Central memory CD8-positive, alpha-beta T cell (primary cell): ENCODE measurements around the gene EPAS1.

Experiments
- ATAC-seq: fragments of 150-1000 bp; cut with Tn5 transposase; replicated peaks from 2 replicates; pipeline ENCODE4 v1.10.0; 2022; ENCODE audit warnings: mild to moderate bottlenecking, moderate FRiP score, moderate number of reproducible peaks; ENCODE audit not compliant: poor library complexity, severe bottlenecking; ENCODE audit errors: extremely low read depth
- DNase-seq, 2 donors: peaks; one replicate each; pipeline ENCODE4 v3.0.0; 2021; ENCODE audit warnings: low spot score in 2 of 2
- H3K27ac Mint-ChIP-seq: one replicate; pipeline ENCODE4 v1.8.0; 2022; ENCODE audit warnings: low read depth, mild to moderate bottlenecking, moderate library complexity, mixed read lengths
- H3K27me3 Mint-ChIP-seq: one replicate; pipeline ENCODE4 v1.8.0; 2022; ENCODE audit warnings: mixed read lengths
- H3K36me3 Mint-ChIP-seq: one replicate; pipeline ENCODE4 v1.8.0; 2022; ENCODE audit warnings: mild to moderate bottlenecking, moderate library complexity, mixed read lengths; ENCODE audit not compliant: insufficient read depth
- H3K4me1 Mint-ChIP-seq: one replicate; pipeline ENCODE4 v1.8.0; 2022; ENCODE audit warnings: mixed read lengths
- H3K4me3 Mint-ChIP-seq: one replicate; pipeline ENCODE4 v1.8.0; 2022; ENCODE audit warnings: mild to moderate bottlenecking, moderate library complexity, mixed read lengths
- H3K9me3 Mint-ChIP-seq: one replicate; pipeline ENCODE4 v1.8.0; 2022; ENCODE audit warnings: mixed read lengths

Gene EPAS1

DNA sequence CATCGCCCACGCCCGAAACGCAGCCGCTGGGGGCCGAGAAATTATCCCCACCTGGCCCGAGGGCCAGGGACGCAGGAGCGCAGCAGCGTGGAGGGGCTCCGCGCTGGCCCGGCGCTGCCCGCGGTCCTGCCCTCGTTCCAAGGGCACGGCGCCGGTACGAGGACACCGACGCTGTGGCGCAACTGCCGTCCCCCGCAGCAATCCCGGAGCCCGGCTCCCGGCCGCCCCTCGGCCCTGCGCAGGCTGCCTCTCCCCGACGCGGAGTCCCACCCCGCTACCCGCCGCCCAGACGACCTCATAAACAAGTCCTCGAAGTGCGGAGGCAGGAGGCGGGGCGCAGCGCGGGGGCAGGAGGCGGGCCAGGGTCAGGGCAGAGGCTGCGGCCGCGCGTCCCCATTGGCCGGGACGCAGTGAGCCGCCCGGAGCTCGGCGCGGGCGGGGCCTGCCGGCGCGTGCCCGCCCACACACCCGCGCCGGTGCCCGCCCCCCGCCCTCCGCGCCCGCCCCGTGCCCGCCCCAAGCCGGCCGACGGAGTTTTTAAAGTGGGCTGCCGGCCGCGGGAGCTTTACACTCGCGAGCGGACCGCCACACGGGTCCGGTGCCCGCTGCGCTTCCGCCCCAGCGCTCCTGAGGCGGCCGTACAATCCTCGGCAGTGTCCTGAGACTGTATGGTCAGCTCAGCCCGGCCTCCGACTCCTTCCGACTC, at the start of gene EPAS1:
TSS of gene EPAS1 (plus strand) at position 568 of the 706 bp plus-strand sequence. CDS start 505 bp downstream, outside the sequence.
- peaks cover 46% of the 10 kb centered on the region for H3K27me3 Mint-ChIP-seq
- H3K36me3 Mint-ChIP-seq = peaks cover 7% of the 10 kb centered on the region
- peak within 1 kb of the TSS; percentile 83 for H3K27ac Mint-ChIP-seq
- ATAC-seq (peak; percentile 82), DNase-seq (peak; percentile 66 to 67)
- H3K4me1 Mint-ChIP-seq = peaks cover 25% of the 10 kb centered on the region
- H3K4me3 Mint-ChIP-seq = peak within 1 kb of the TSS; percentile 91
- no peaks in the 10 kb centered on the region for H3K9me3 Mint-ChIP-seq

GRCh38 chr2:46248171-46248570, 49.0 kb upstream of the EPAS1 start:
- peaks cover 3% of the 10 kb centered on the region for H3K36me3 Mint-ChIP-seq
- H3K27ac Mint-ChIP-seq = no peak overlapping the region
- H3K4me3 Mint-ChIP-seq = no peak overlapping the region
- no peaks in the 10 kb centered on the region for H3K27me3 Mint-ChIP-seq
- ATAC-seq (no peak), DNase-seq (no peak)
- no peaks in the 10 kb centered on the region for H3K4me1 Mint-ChIP-seq
- no peaks in the 10 kb centered on the region for H3K9me3 Mint-ChIP-seq

DNA sequence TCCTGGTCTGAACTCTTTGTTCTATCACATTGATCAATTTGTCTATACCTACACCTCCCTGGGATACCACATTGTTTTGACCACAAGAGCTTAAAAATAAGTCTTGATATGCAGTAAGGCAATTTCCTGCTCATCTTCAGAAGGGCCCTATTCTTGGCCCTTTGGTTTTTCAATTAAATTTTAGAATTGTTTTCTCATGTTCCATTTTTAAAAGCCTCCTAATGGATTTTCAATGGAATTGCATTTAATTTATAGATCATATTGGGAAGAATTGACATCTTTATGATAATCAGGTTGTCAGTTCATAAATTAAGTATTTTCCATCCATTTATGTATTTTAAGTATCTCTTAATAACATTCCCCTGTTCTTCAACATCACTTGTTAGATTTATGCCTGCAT, 47.6 kb upstream of the EPAS1 start:
- Mint-ChIP-seq H3K9me3 (no peaks in the 10 kb centered on the region), H3K4me1 (no peaks in the 10 kb centered on the region), H3K36me3 (peaks cover 3% of the 10 kb centered on the region), H3K27me3 (no peaks in the 10 kb centered on the region), H3K4me3 (no peak overlapping the region), H3K27ac (no peak overlapping the region)
- DNase-seq (no peak), ATAC-seq (no peak)

GRCh38 chr2:46252891-46253659, 44.1 kb upstream of the EPAS1 start:
- no peak for DNase-seq
- Mint-ChIP-seq H3K4me1 (no peaks in the 10 kb centered on the region), H3K9me3 (no peaks in the 10 kb centered on the region), H3K27me3 (no peaks in the 10 kb centered on the region), H3K27ac (no peak overlapping the region), H3K4me3 (no peak overlapping the region), H3K36me3 (peaks cover 3% of the 10 kb centered on the region)
- ATAC-seq = no peak

DNA sequence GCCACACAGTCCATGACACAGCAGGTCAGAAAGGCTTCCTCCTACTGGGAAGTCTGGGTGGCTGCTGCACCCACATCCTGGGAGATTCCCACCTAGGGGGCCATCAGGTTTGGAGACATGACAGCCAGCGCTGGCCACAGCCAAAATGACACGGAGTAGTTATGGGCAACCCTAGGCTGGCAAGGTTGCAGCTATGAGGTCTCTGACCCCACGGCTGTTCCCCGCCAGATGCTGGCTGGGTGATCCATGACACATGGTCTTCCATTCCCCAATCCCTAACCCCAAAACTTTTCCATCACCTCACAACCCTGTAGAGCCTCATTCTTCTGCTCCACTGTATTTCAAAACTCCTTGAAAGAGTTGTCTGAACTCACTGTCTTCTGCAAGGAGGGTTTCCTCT, 42.7 kb upstream of the EPAS1 start:
- H3K36me3 Mint-ChIP-seq = peaks cover 3% of the 10 kb centered on the region
- H3K27me3 Mint-ChIP-seq = no peaks in the 10 kb centered on the region
- no peak overlapping the region for H3K27ac Mint-ChIP-seq
- H3K4me3 Mint-ChIP-seq = no peak overlapping the region
- no peaks in the 10 kb centered on the region for H3K9me3 Mint-ChIP-seq
- H3K4me1 Mint-ChIP-seq = peaks cover 6% of the 10 kb centered on the region
- DNase-seq (no peak), ATAC-seq (no peak)

DNA sequence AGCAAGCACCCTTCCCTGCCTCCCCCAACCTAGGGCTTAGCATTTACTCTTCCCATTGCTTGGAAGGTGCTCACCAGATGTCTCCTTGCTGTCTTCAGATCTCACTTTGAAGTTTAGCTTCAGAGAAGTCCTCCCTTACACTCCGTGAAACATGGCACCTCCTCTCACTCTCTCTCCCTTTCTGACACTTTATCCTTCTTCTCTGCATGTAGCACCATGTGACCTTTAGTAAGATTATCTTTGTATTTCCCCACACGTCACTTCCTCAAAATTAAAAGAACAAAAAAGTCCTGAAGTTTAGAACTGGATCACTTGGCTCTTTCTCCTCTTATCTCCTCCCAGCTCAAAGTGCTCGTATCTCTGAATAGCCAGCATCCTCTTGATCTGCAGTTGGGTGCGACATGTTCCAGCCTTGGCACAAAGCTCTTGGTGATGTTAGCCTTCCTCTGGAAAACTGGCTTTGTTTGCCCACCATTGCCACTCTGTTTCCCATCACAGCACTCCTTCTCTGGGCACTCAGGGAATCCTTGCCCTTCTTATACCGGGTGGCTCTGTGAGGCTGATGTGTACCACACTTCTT, 40.6 kb upstream of the EPAS1 start:
- no peak for DNase-seq

DNA sequence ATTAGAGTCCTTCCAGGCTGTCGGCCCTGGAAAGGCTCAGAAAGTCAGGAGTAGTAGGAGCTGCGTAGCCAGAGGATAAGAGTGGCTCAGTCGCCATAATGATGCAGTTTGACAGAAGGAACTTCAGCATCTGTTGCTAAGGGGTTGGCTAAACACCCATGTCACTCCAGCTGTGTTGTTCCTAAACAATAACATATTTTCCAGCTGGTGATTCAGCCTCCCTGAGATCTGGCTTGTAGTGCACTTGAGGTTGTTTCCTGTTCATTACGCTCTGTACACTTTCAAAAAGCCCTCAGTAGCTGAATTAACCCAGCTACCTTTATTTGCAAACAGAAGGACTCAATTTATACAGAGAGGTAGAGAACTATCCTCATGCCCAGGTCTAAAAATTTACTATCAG, 39.7 kb upstream of the EPAS1 start:
- H3K36me3 Mint-ChIP-seq = peaks cover 5% of the 10 kb centered on the region
- DNase-seq (no peak), ATAC-seq (no peak)
- H3K4me3 Mint-ChIP-seq = no peak overlapping the region
- H3K9me3 Mint-ChIP-seq = no peaks in the 10 kb centered on the region
- H3K27me3 Mint-ChIP-seq = no peaks in the 10 kb centered on the region
- peaks cover 7% of the 10 kb centered on the region for H3K4me1 Mint-ChIP-seq
- no peak overlapping the region for H3K27ac Mint-ChIP-seq

More for the DNA sequence above, 40.6 kb upstream of the EPAS1 start:
- peaks cover 7% of the 10 kb centered on the region for H3K4me1 Mint-ChIP-seq
- peaks cover 5% of the 10 kb centered on the region for H3K36me3 Mint-ChIP-seq
- H3K4me3 Mint-ChIP-seq = no peak overlapping the region
- H3K9me3 Mint-ChIP-seq = no peaks in the 10 kb centered on the region
- ATAC-seq = no peak
- no peak overlapping the region for H3K27ac Mint-ChIP-seq
- H3K27me3 Mint-ChIP-seq = no peaks in the 10 kb centered on the region

DNA sequence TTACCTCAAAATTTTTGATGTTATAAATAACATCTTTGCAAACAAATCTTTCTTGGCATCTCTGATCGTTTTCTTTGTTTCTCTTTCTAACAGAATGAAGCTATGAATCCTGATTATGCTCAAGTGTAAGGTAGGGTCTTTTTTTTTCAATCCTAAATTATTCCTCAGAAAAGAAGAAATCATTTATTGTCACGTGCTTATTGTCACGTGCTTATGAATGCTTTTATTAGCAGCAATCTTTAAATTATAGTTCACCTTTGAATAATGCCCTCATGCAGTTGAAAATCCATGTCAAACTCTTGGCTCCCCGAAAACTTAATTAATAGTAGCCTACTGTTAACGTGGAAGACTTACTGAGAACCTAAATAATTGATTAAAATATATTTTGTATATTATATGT, 39.2 kb upstream of the EPAS1 start:
- DNase-seq = no peak
- no peak overlapping the region for H3K27ac Mint-ChIP-seq
- peaks cover under 1% of the 10 kb centered on the region for H3K27me3 Mint-ChIP-seq
- peaks cover 7% of the 10 kb centered on the region for H3K4me1 Mint-ChIP-seq
- ATAC-seq = no peak
- H3K36me3 Mint-ChIP-seq = peaks cover 3% of the 10 kb centered on the region
- no peak overlapping the region for H3K4me3 Mint-ChIP-seq
- H3K9me3 Mint-ChIP-seq = no peaks in the 10 kb centered on the region

DNA sequence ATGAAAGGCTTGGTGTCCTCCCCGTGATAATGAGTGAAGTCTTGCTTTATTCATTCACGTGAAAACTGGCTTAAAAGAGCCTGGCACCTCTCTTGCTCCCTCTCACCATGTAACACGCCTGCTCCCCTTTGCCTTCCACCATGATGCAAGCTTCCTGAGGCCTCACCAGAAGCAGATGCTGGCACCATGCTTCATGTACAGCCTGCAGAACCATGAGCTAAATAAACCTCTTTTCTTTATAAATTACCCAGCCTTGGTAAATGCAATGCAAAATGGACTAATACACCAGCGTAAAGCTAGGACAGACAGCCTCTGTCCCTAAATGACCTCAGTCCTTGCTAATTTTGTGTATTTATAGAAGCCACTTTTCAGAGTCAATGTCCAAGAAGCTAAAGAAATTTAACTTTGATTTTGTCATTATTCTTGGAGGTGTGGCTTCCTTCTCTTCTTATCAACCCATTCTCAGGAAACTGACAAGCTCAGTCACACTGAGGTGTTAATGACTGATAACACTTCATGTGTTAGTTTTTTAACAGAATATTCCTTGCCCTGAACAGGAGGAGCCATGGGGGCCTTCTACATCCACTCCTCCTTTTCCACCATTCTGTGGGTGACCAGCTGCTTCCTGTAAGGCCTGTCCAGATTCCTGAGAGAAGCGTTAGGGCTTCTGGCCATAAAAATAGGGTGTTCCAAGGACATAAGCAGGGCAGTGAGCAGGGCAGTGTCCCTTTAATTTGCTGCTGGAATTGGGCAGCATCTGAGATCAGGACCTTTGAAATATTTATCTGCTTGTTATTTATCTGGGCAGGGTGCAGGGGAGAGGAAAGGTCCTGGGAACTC, 38.0 kb upstream of the EPAS1 start:
- H3K4me1 Mint-ChIP-seq = peaks cover 7% of the 10 kb centered on the region
- peaks cover 3% of the 10 kb centered on the region for H3K36me3 Mint-ChIP-seq
- DNase-seq (no peak), ATAC-seq (no peak)
- peaks cover 12% of the 10 kb centered on the region for H3K27me3 Mint-ChIP-seq
- no peak overlapping the region for H3K27ac Mint-ChIP-seq
- H3K9me3 Mint-ChIP-seq = no peaks in the 10 kb centered on the region
- H3K4me3 Mint-ChIP-seq = no peak overlapping the region

DNA sequence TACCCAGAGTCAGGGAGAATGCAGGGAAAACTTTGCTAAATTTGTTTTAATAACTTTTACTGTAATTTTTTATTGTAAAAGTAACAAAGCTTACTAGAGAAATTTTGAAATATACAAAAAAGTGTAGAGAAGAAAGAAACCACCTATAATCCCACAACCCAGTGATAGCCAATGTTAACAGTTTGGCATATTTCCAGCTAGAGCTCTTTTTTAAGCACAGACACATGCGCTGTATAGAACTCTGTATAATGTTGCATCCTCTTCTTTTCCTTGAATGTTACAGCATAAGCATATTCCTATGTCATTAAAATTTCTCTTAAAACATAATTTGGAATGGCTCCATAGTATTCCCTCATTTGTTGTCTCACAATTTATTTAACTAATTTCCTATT, 37.4 kb upstream of the EPAS1 start:
- Mint-ChIP-seq H3K27ac (no peak overlapping the region), H3K27me3 (peaks cover 18% of the 10 kb centered on the region), H3K4me1 (peaks cover 7% of the 10 kb centered on the region), H3K36me3 (peaks cover 3% of the 10 kb centered on the region), H3K4me3 (no peak overlapping the region), H3K9me3 (no peaks in the 10 kb centered on the region)
- ATAC-seq (no peak), DNase-seq (no peak)

DNA sequence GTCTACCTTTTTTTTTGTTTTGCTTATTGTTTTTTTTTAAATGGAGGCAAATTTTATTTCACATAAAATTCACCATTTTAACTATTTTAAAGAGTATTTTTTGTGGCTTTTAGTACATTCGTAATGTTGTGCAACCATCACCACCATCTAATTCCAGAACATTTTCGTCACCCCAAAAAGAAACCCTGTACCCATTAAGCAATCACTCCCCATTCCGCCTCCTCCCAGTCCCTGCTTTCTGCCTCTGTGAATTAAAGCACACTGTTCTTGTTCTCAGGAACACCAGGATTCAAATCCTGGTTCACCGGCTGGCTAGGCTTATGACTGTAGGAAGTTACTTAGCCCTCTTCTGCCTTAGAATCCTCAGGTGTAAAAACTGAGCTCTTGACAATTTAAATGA, 36.9 kb upstream of the EPAS1 start:
- Mint-ChIP-seq H3K4me3 (no peak overlapping the region), H3K36me3 (peaks cover 3% of the 10 kb centered on the region), H3K27ac (no peak overlapping the region), H3K27me3 (peaks cover 23% of the 10 kb centered on the region), H3K4me1 (peaks cover 7% of the 10 kb centered on the region), H3K9me3 (no peaks in the 10 kb centered on the region)
- no peak for ATAC-seq
- no peak for DNase-seq

DNA sequence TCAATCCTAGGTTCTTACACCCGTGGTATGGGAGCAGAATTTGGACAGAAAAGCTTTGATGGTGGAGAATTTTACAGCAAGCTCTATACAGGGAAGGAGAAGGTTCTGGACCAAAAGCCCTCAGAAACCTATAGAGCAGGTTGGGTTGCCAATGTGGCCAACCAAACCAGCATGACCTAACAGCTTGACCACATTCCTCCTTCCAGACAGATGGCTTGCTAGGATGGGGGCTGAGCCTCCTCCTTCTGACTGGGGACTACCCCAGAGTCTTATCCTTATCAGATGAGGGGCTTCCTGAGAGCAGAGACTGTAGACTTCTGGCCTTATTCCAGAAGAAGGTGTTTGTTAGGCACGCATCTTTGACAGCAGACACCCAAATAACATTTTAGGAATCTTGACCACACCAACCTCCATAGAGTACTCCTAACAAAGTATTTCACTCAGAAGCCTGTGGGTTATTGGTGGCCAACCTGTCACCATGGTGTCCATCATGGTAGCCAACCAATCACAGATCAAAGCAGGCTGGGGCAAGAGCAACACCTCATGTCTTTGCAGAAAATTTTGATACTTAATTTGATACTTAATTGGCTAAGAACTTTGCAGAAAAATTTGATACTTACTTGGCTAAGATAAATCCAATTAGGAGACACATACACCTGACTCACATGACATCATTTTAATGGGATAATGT, 34.8 kb upstream of the EPAS1 start:
- peaks cover 3% of the 10 kb centered on the region for H3K36me3 Mint-ChIP-seq
- ATAC-seq = no peak

More for the DNA sequence above, 34.8 kb upstream of the EPAS1 start:
- H3K27me3 Mint-ChIP-seq = peaks cover 28% of the 10 kb centered on the region
- H3K4me3 Mint-ChIP-seq = no peak overlapping the region
- no peaks in the 10 kb centered on the region for H3K9me3 Mint-ChIP-seq
- DNase-seq = no peak
- H3K27ac Mint-ChIP-seq = no peak overlapping the region
- peaks cover 7% of the 10 kb centered on the region for H3K4me1 Mint-ChIP-seq
